ENCODE measurements around the gene CFAP20.

The CFAP20 gene

GRCh38 chr16:58155839-58156238 lies 26.7 kb upstream of the CFAP20 start:
- Histone ChIP-seq H3K36me3 (ENCODE audit: control insufficient read depth in 1 of 2, insufficient read depth in 2 of 2, low read depth in 1 of 2, low read length in 2 of 2) (peaks cover 15 to 35% of the 10 kb centered on the region in 2 experiments), H3K9me3 (ENCODE audit: control insufficient read depth, low read length) (no peaks in the 10 kb centered on the region), H2BK120ac (ENCODE audit: low read depth, low read length) (no peak overlapping the region), H2BK12ac (ENCODE audit: low read length in 2 of 2) (no peak overlapping the region), H3K4me2 (ENCODE audit: low read length, poor library complexity, severe bottlenecking) (no peak overlapping the region), H3K14ac (ENCODE audit: low read length in 2 of 2) (no peak overlapping the region), H2AK5ac (ENCODE audit: low read length, severe bottlenecking) (no peak overlapping the region), H3K27me3 (ENCODE audit: control insufficient read depth in 1 of 2, insufficient read depth in 1 of 2, low read length in 2 of 2) (no peaks in the 10 kb centered on the region), H2AFZ (ENCODE audit: low read depth, low read length) (no peak overlapping the region), H4K8ac (ENCODE audit: low read length) (no peak overlapping the region), H2BK15ac (ENCODE audit: low read depth, poor library complexity, severe bottlenecking) (no peak overlapping the region), H3K4me3 (ENCODE audit: insufficient read depth in 1 of 2, low read depth in 1 of 2, low read length in 2 of 2) (no peak overlapping the region), H3K18ac (ENCODE audit: low read depth in 1 of 2, low read length in 2 of 2) (no peak overlapping the region), H3K27ac (ENCODE audit: low read length, poor library complexity, severe bottlenecking) (no peak overlapping the region), H2BK5ac (ENCODE audit: low read depth, low read length, poor library complexity, severe bottlenecking) (no peak overlapping the region), H3K4me1 (ENCODE audit: control insufficient read depth, insufficient read depth, low read depth, low read length) (no peaks in the 10 kb centered on the region), H3K9ac (ENCODE audit: low read length) (no peak overlapping the region), H3K4ac (ENCODE audit: low read depth in 1 of 2, low read length in 2 of 2) (no peak overlapping the region), H3K23ac (ENCODE audit: low read length in 2 of 2) (no peak overlapping the region), H3K79me1 (replicated peaks; ENCODE audit: low read length, poor library complexity, severe bottlenecking) (no peaks in the 10 kb centered on the region), H4K91ac (ENCODE audit: low read length) (no peak overlapping the region)
- WGBS, result 90% methylated on average over 2 of the region's 2 CpGs
- no peak for DNase-seq

- H2BK15ac ChIP-seq (ENCODE audit: low read depth, poor library complexity, severe bottlenecking), result no peak overlapping the region
- H3K9me3 ChIP-seq (ENCODE audit: control insufficient read depth, low read length), result no peaks in the 10 kb centered on the region
- no peak overlapping the region for H3K14ac ChIP-seq (ENCODE audit: low read length in 2 of 2)
- no peak overlapping the region for H2BK120ac ChIP-seq (ENCODE audit: low read depth, low read length)
- no peak overlapping the region for H3K23ac ChIP-seq (ENCODE audit: low read length in 2 of 2)
- no peaks in the 10 kb centered on the region for H3K27me3 ChIP-seq (ENCODE audit: control insufficient read depth in 1 of 2, insufficient read depth in 1 of 2, low read length in 2 of 2)
- 88% methylated on average over 2 of the region's 2 CpGs for WGBS
- no peaks in the 10 kb centered on the region for H3K4me1 ChIP-seq (ENCODE audit: control insufficient read depth, insufficient read depth, low read depth, low read length)
- no peak overlapping the region for H3K4me3 ChIP-seq (ENCODE audit: insufficient read depth in 1 of 2, low read depth in 1 of 2, low read length in 2 of 2)
- no peak overlapping the region for H4K91ac ChIP-seq (ENCODE audit: low read length)
- H4K8ac ChIP-seq (ENCODE audit: low read length), result no peak overlapping the region
- no peak overlapping the region for H3K9ac ChIP-seq (ENCODE audit: low read length)
- no peak overlapping the region for H2AK5ac ChIP-seq (ENCODE audit: low read length, severe bottlenecking)
- H2BK5ac ChIP-seq (ENCODE audit: low read depth, low read length, poor library complexity, severe bottlenecking), result no peak overlapping the region
- H2BK12ac ChIP-seq (ENCODE audit: low read length in 2 of 2), result no peak overlapping the region
- peaks cover 10 to 20% of the 10 kb centered on the region in 2 experiments for H3K36me3 ChIP-seq (ENCODE audit: control insufficient read depth in 1 of 2, insufficient read depth in 2 of 2, low read depth in 1 of 2, low read length in 2 of 2)
- H3K18ac ChIP-seq (ENCODE audit: low read depth in 1 of 2, low read length in 2 of 2), result no peak overlapping the region
- H3K4ac ChIP-seq (ENCODE audit: low read depth in 1 of 2, low read length in 2 of 2), result no peak overlapping the region
- H3K4me2 ChIP-seq (ENCODE audit: low read length, poor library complexity, severe bottlenecking), result no peak overlapping the region
- DNase-seq, result no peak
- no peaks in the 10 kb centered on the region for H3K79me1 ChIP-seq (replicated peaks; ENCODE audit: low read length, poor library complexity, severe bottlenecking)
- no peak overlapping the region for H3K27ac ChIP-seq (ENCODE audit: low read length, poor library complexity, severe bottlenecking)
- H2AFZ ChIP-seq (ENCODE audit: low read depth, low read length), result no peak overlapping the region
Measured at GRCh38 chr16:58154345-58154744, 25.2 kb upstream of the CFAP20 start.

DNA sequence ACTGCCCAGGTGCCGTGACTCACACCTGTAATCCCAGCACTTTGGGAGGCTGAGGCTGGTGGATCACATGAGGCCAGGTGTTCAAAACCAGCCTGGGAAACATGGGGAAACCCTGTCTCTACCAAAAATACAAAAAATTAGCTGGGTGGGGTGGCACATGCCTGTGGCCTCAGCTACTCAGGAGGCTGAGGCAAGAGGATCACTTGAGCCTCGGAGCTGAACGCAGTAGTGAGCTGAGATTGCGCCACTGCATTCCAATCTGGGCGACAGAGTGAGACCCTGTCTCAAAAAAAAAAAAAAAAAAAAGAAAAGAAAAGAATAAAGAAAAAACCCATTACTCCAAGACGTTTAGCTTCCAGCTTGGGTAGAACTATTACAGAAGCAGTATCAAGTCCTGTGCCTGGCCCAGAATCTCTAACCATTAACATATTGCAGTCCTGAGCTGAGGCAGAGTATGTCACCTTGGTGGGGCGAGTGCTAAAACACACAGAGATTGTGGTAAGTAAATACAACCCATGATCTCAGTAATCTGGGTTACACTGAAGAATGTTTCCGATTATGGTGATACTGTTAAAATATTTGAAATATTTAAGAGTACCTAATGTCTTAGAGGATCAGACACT lies 23.2 kb upstream of the CFAP20 start:
- Histone ChIP-seq H2AK5ac (ENCODE audit: low read length, severe bottlenecking) (no peak overlapping the region), H3K9me3 (ENCODE audit: control insufficient read depth, low read length) (no peaks in the 10 kb centered on the region), H4K91ac (ENCODE audit: low read length) (no peak overlapping the region), H3K27ac (ENCODE audit: low read length, poor library complexity, severe bottlenecking) (no peak overlapping the region), H3K4me3 (ENCODE audit: insufficient read depth in 1 of 2, low read depth in 1 of 2, low read length in 2 of 2) (no peak overlapping the region), H3K9ac (ENCODE audit: low read length) (no peak overlapping the region), H3K79me1 (replicated peaks; ENCODE audit: low read length, poor library complexity, severe bottlenecking) (no peaks in the 10 kb centered on the region), H2AFZ (ENCODE audit: low read depth, low read length) (no peak overlapping the region), H3K4me1 (ENCODE audit: control insufficient read depth, insufficient read depth, low read depth, low read length) (no peaks in the 10 kb centered on the region), H4K8ac (ENCODE audit: low read length) (no peak overlapping the region), H3K27me3 (ENCODE audit: control insufficient read depth in 1 of 2, insufficient read depth in 1 of 2, low read length in 2 of 2) (no peaks in the 10 kb centered on the region), H2BK120ac (ENCODE audit: low read depth, low read length) (no peak overlapping the region), H2BK15ac (ENCODE audit: low read depth, poor library complexity, severe bottlenecking) (no peak overlapping the region), H3K14ac (ENCODE audit: low read length in 2 of 2) (no peak overlapping the region), H3K4ac (ENCODE audit: low read depth in 1 of 2, low read length in 2 of 2) (no peak overlapping the region), H3K18ac (ENCODE audit: low read depth in 1 of 2, low read length in 2 of 2) (no peak overlapping the region), H3K23ac (ENCODE audit: low read length in 2 of 2) (no peak overlapping the region), H3K4me2 (ENCODE audit: low read length, poor library complexity, severe bottlenecking) (no peak overlapping the region), H2BK5ac (ENCODE audit: low read depth, low read length, poor library complexity, severe bottlenecking) (no peak overlapping the region), H3K36me3 (ENCODE audit: control insufficient read depth in 1 of 2, insufficient read depth in 2 of 2, low read depth in 1 of 2, low read length in 2 of 2) (peaks cover 0 to 3% of the 10 kb centered on the region in 2 experiments), H2BK12ac (ENCODE audit: low read length in 2 of 2) (no peak overlapping the region)
- DNase-seq, result no peak
- 80% methylated on average over 7 of the region's 8 CpGs for WGBS

- no peak overlapping the region for H2AFZ ChIP-seq (ENCODE audit: low read depth, low read length)
- H3K36me3 ChIP-seq (ENCODE audit: control insufficient read depth in 1 of 2, insufficient read depth in 2 of 2, low read depth in 1 of 2, low read length in 2 of 2), result no peaks in the 10 kb centered on the region
- no peak overlapping the region for H4K8ac ChIP-seq (ENCODE audit: low read length)
- H3K9me3 ChIP-seq (ENCODE audit: control insufficient read depth, low read length), result no peaks in the 10 kb centered on the region
- H3K27ac ChIP-seq (ENCODE audit: low read length, poor library complexity, severe bottlenecking), result no peak overlapping the region
- no peak overlapping the region for H3K9ac ChIP-seq (ENCODE audit: low read length)
- H3K4me3 ChIP-seq (ENCODE audit: insufficient read depth in 1 of 2, low read depth in 1 of 2, low read length in 2 of 2), result no peak overlapping the region
- no peaks in the 10 kb centered on the region for H3K79me1 ChIP-seq (replicated peaks; ENCODE audit: low read length, poor library complexity, severe bottlenecking)
- no peak overlapping the region for H2BK5ac ChIP-seq (ENCODE audit: low read depth, low read length, poor library complexity, severe bottlenecking)
- H3K14ac ChIP-seq (ENCODE audit: low read length in 2 of 2), result no peak overlapping the region
- no peaks in the 10 kb centered on the region for H3K4me1 ChIP-seq (ENCODE audit: control insufficient read depth, insufficient read depth, low read depth, low read length)
- H2BK120ac ChIP-seq (ENCODE audit: low read depth, low read length), result no peak overlapping the region
- H2BK15ac ChIP-seq (ENCODE audit: low read depth, poor library complexity, severe bottlenecking), result no peak overlapping the region
- no peak overlapping the region for H2BK12ac ChIP-seq (ENCODE audit: low read length in 2 of 2)
- no peak for DNase-seq
- H3K27me3 ChIP-seq (ENCODE audit: control insufficient read depth in 1 of 2, insufficient read depth in 1 of 2, low read length in 2 of 2), result peaks cover 3 to 5% of the 10 kb centered on the region in 2 experiments
- WGBS, result 63% methylated on average over 1 of the region's 1 CpG
- H3K4me2 ChIP-seq (ENCODE audit: low read length, poor library complexity, severe bottlenecking), result no peak overlapping the region
- H2AK5ac ChIP-seq (ENCODE audit: low read length, severe bottlenecking), result no peak overlapping the region
- H4K91ac ChIP-seq (ENCODE audit: low read length), result no peak overlapping the region
- H3K4ac ChIP-seq (ENCODE audit: low read depth in 1 of 2, low read length in 2 of 2), result no peak overlapping the region
- no peak overlapping the region for H3K18ac ChIP-seq (ENCODE audit: low read depth in 1 of 2, low read length in 2 of 2)
- no peak overlapping the region for H3K23ac ChIP-seq (ENCODE audit: low read length in 2 of 2)
Measured at GRCh38 chr16:58148526-58148925, 19.3 kb upstream of the CFAP20 start.
